ENCODE data around the gene SNAPC1. TPM values are rescaled to one million over a fixed set of nuclear protein-coding genes. Genes with fewer than 3 reads are reported as not detected.

Gene SNAPC1
- total RNA-seq, 2 donors from 2014 or later: 8.6 to 10.4 TPM

DNA sequence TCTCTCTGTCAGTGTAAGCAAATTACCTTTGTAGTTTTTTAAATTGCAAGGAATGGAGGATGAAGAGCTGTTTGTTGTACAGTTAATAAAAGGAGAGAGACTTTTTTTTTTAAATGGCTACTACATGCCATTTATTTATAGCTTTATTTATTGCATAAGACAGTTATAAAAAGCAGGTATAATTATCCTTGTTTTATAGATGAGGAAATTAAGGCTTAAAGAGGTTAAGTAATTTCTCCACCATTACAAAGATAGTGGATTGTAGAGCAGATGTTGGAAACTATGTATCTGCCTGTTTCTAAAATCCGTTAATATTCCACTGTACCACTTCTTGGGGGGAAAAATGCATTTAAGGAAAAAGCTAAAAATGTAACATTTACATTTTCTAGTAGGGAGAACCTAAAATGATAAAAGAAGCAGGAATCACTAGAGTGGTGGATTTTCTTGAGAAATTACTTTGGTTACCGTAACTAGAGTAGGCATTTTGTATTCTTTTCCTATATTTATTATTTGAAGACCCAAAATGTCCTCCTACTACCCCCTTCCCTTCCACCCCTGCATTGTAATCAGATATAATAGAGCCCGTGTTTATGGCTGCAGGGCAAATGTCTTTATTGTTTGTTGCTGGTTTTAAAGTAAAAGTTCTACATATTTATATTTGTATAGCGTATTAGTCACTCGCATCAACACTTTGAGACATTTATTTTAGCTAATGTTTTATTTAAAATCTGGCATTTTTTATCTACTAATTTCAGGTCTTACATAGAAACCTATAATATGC, 2.3 kb downstream of the SNAPC1 start:
- Histone ChIP-seq H3K4me3 (no peak overlapping the region), H3K4me1 (ENCODE audit: control insufficient read depth in 1 of 2, low read depth in 2 of 2) (peaks cover 14 to 44% of the 10 kb centered on the region in 2 donors)
- no peak for ATAC-seq (ENCODE audit: insufficient number of reproducible peaks, low FRiP score, low read depth)

GRCh38 chr14:61765225-61765943, 3.2 kb downstream of the SNAPC1 start:
- no peak for TF ChIP-seq CTCF (IDR thresholded peaks at IDR 0.05)
- no peaks in the 10 kb centered on the region for H3K27me3 ChIP-seq (replicated peaks; ENCODE audit: insufficient read depth)
- peaks cover 14 to 44% of the 10 kb centered on the region in 2 donors for H3K4me1 ChIP-seq (ENCODE audit: control insufficient read depth in 1 of 2, low read depth in 2 of 2)
- H3K4me3 ChIP-seq: no peak overlapping the region
- no peak overlapping the region for H3K27ac ChIP-seq
- DNase-seq (ENCODE audit: low spot score): no peak
- H3K36me3 ChIP-seq: no peaks in the 10 kb centered on the region
- ATAC-seq (ENCODE audit: insufficient number of reproducible peaks, low FRiP score, low read depth): no peak
- no peaks in the 10 kb centered on the region for H3K9me3 ChIP-seq

More for the DNA sequence above, 2.3 kb downstream of the SNAPC1 start:
- TF ChIP-seq CTCF (IDR thresholded peaks at IDR 0.05): no peak
- no peak for DNase-seq (ENCODE audit: low spot score)
- no peaks in the 10 kb centered on the region for H3K27me3 ChIP-seq (replicated peaks; ENCODE audit: insufficient read depth)
- no peaks in the 10 kb centered on the region for H3K9me3 ChIP-seq
- no peaks in the 10 kb centered on the region for H3K36me3 ChIP-seq
- H3K27ac ChIP-seq: no peak overlapping the region

DNA sequence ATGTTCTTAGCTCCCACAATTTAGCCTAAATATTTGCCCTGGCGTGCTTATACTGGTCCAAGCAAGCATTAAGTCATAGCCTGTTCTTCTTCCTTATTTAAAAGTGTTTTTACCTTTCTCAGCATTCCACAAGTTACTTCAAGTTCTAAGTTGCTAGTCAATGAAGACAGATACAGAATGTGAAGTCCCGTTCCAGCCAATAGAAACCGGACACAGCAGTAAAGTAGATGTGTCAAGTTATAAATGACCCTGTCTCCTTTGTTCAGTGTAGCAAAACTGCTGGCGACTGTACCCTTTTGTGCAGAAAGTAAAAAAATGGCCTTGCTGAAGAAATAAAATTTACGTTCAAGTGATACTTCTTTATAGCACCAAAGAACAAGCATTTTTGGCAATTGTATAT, 3.9 kb downstream of the SNAPC1 start:
- no peak overlapping the region for H3K4me3 ChIP-seq
- H3K27me3 ChIP-seq (replicated peaks; ENCODE audit: insufficient read depth): no peaks in the 10 kb centered on the region
- ATAC-seq (ENCODE audit: insufficient number of reproducible peaks, low FRiP score, low read depth): no peak
- H3K27ac ChIP-seq: no peak overlapping the region
- no peak for DNase-seq (ENCODE audit: low spot score)
- no peak for TF ChIP-seq CTCF (IDR thresholded peaks at IDR 0.05)
- peaks cover 14 to 44% of the 10 kb centered on the region in 2 donors for H3K4me1 ChIP-seq (ENCODE audit: control insufficient read depth in 1 of 2, low read depth in 2 of 2)
- no peaks in the 10 kb centered on the region for H3K36me3 ChIP-seq
- H3K9me3 ChIP-seq: no peaks in the 10 kb centered on the region

GRCh38 chr14:61768240-61768639, 6.0 kb downstream of the SNAPC1 start:
- Histone ChIP-seq H3K27ac (no peak overlapping the region), H3K36me3 (no peaks in the 10 kb centered on the region), H3K4me3 (no peak overlapping the region), H3K9me3 (no peaks in the 10 kb centered on the region), H3K27me3 (replicated peaks; ENCODE audit: insufficient read depth) (no peaks in the 10 kb centered on the region), H3K4me1 (ENCODE audit: control insufficient read depth in 1 of 2, low read depth in 2 of 2) (peaks cover 12 to 31% of the 10 kb centered on the region in 2 donors)
- ATAC-seq (ENCODE audit: insufficient number of reproducible peaks, low FRiP score, low read depth) (no peak), DNase-seq (ENCODE audit: low spot score) (no peak)
- TF ChIP-seq CTCF (IDR thresholded peaks at IDR 0.05): no peak

- DNase-seq (ENCODE audit: low spot score) (no peak), ATAC-seq (ENCODE audit: insufficient number of reproducible peaks, low FRiP score, low read depth) (no peak)
- Histone ChIP-seq H3K27ac (no peak overlapping the region), H3K27me3 (replicated peaks; ENCODE audit: insufficient read depth) (no peaks in the 10 kb centered on the region), H3K4me1 (ENCODE audit: control insufficient read depth in 1 of 2, low read depth in 2 of 2) (peaks cover 0 to 15% of the 10 kb centered on the region in 2 donors), H3K9me3 (no peaks in the 10 kb centered on the region), H3K36me3 (no peaks in the 10 kb centered on the region), H3K4me3 (no peak overlapping the region)
- no peak for TF ChIP-seq CTCF (IDR thresholded peaks at IDR 0.05)
These were observed 7.7 kb downstream of the SNAPC1 start for GRCh38 chr14:61769893-61770292.

Data from thoracic aorta (tissue), 2 donors.